ENCODE measurements around the gene RGS3.

RGS3 gene

GRCh38 chr9:113488490-113488889 lies 25.0 kb downstream of the RGS3 start:
- TF ChIP-seq CTCF (conservative IDR thresholded peaks at IDR 0.05) = no peak
- peak overlapping the region; percentile 93; the same call in 1 of the 2 replicates for H3K27ac ChIP-seq

GRCh38 chr9:113491147-113491546 lies 27.6 kb downstream of the RGS3 start:
- peak overlapping the region; percentile 68; the same call in 1 of the 2 replicates for H3K27ac ChIP-seq

- peak overlapping the region; percentile 68 for H3K27ac ChIP-seq
- no peak for TF ChIP-seq CTCF (conservative IDR thresholded peaks at IDR 0.05)
Measured at GRCh38 chr9:113492343-113493202, 29.0 kb downstream of the RGS3 start.

GRCh38 chr9:113493203-113493520 lies 29.6 kb downstream of the RGS3 start:
- peak overlapping the region; percentile 68 for H3K27ac ChIP-seq
- no peak for TF ChIP-seq CTCF (conservative IDR thresholded peaks at IDR 0.05)

- TF ChIP-seq CTCF (conservative IDR thresholded peaks at IDR 0.05) = no peak
Measured at GRCh38 chr9:113495526-113495925, 32.0 kb downstream of the RGS3 start.

GRCh38 chr9:113497051-113497450 lies 33.5 kb downstream of the RGS3 start:
- no peak for TF ChIP-seq CTCF (conservative IDR thresholded peaks at IDR 0.05)
- H3K27ac ChIP-seq = no peak overlapping the region

More at GRCh38 chr9:113495526-113495925, 32.0 kb downstream of the RGS3 start:
- peak overlapping the region; percentile 68; the same call in 1 of the 2 replicates for H3K27ac ChIP-seq

- no peak for TF ChIP-seq CTCF (conservative IDR thresholded peaks at IDR 0.05)
- no peak overlapping the region for H3K27ac ChIP-seq
Measured at GRCh38 chr9:113499153-113499875, 35.8 kb downstream of the RGS3 start.
